ENCODE results near the gene SLC17A4. TPM values are rescaled to one million over a fixed set of nuclear protein-coding genes. Genes with fewer than 3 reads are reported as not detected.

SLC17A4 gene
- polyA plus RNA-seq (2012; ENCODE audit: insufficient read length, low read depth) = not detected

GRCh38 chr6:25754535-25754934, at the start of gene SLC17A4:
TSS of gene SLC17A4 (plus strand) at chr6:25754742. CDS start at chr6:25761963, 7,221 bp downstream.
- no peak for TF ChIP-seq FOXP2 (optimal IDR thresholded peaks at IDR 0.05; ENCODE audit: borderline replicate concordance, extremely low read depth, extremely low read length, insufficient read depth)
- no peak for TF ChIP-seq SIN3A (IDR thresholded peaks at IDR 0.05; ENCODE audit: borderline replicate concordance, insufficient read depth, low read length)
- TF ChIP-seq REST (IDR thresholded peaks at IDR 0.05; ENCODE audit: insufficient read depth in 1 of 2, low read depth in 2 of 2, low read length in 2 of 2) = no peak
- no peak for TF ChIP-seq TAF1 (IDR thresholded peaks at IDR 0.05; ENCODE audit: borderline replicate concordance, insufficient read depth, low read length)
- TF ChIP-seq POLR2AphosphoS5 (IDR thresholded peaks at IDR 0.05; ENCODE audit: low read depth, low read length) = no peak

- TF ChIP-seq SIN3A (IDR thresholded peaks at IDR 0.05; ENCODE audit: borderline replicate concordance, insufficient read depth, low read length) (no peak), POLR2AphosphoS5 (IDR thresholded peaks at IDR 0.05; ENCODE audit: low read depth, low read length) (no peak), REST (IDR thresholded peaks at IDR 0.05; ENCODE audit: insufficient read depth in 1 of 2, low read depth in 2 of 2, low read length in 2 of 2) (no peak), FOXP2 (optimal IDR thresholded peaks at IDR 0.05; ENCODE audit: borderline replicate concordance, extremely low read depth, extremely low read length, insufficient read depth) (no peak), TAF1 (IDR thresholded peaks at IDR 0.05; ENCODE audit: borderline replicate concordance, insufficient read depth, low read length) (no peak)
Observed at GRCh38 chr6:25706314-25707014, 48.1 kb upstream of the SLC17A4 start.

GRCh38 chr6:25709761-25710160, 44.8 kb upstream of the SLC17A4 start:
- TF ChIP-seq REST (IDR thresholded peaks at IDR 0.05; ENCODE audit: insufficient read depth in 1 of 2, low read depth in 2 of 2, low read length in 2 of 2) = no peak
- no peak for TF ChIP-seq TAF1 (IDR thresholded peaks at IDR 0.05; ENCODE audit: borderline replicate concordance, insufficient read depth, low read length)
- no peak for TF ChIP-seq POLR2AphosphoS5 (IDR thresholded peaks at IDR 0.05; ENCODE audit: low read depth, low read length)
- TF ChIP-seq SIN3A (IDR thresholded peaks at IDR 0.05; ENCODE audit: borderline replicate concordance, insufficient read depth, low read length) = no peak
- TF ChIP-seq FOXP2 (optimal IDR thresholded peaks at IDR 0.05; ENCODE audit: borderline replicate concordance, extremely low read depth, extremely low read length, insufficient read depth) = no peak

GRCh38 chr6:25710287-25710686, 44.3 kb upstream of the SLC17A4 start:
- TF ChIP-seq REST (IDR thresholded peaks at IDR 0.05; ENCODE audit: insufficient read depth in 1 of 2, low read depth in 2 of 2, low read length in 2 of 2) = no peak
- TF ChIP-seq TAF1 (IDR thresholded peaks at IDR 0.05; ENCODE audit: borderline replicate concordance, insufficient read depth, low read length) = no peak

GRCh38 chr6:25713824-25714223, 40.7 kb upstream of the SLC17A4 start:
- TF ChIP-seq POLR2AphosphoS5 (IDR thresholded peaks at IDR 0.05; ENCODE audit: low read depth, low read length) (no peak), REST (IDR thresholded peaks at IDR 0.05; ENCODE audit: insufficient read depth in 1 of 2, low read depth in 2 of 2, low read length in 2 of 2) (no peak), SIN3A (IDR thresholded peaks at IDR 0.05; ENCODE audit: borderline replicate concordance, insufficient read depth, low read length) (no peak)
